Kidney (tissue), 14 donors: Measurements from ENCODE around the gene PRRT3. TPM values are rescaled to one million over a fixed set of nuclear protein-coding genes. Genes with fewer than 3 reads are reported as not detected.

ENCODE experiments used
- DNase-seq, 5 donors: peaks; one replicate each; pipeline ENCODE4 v3.0.0-alpha.2; 2013 to 2020
- FAIRE-seq: peaks from 2 replicates; lab custom pipeline; 2012; peaks lifted over from hg19 to GRCh38; lab: Jason Lieb, UNC
- H3K27ac ChIP-seq, 2 donors: one replicate each; pipeline ENCODE4 v1.7.0; 2013; ENCODE audit warnings: low read depth in 2 of 2, low read length in 2 of 2, inconsistent platforms in 1 of 2
- H3K27me3 ChIP-seq: one replicate; pipeline ENCODE4 v1.7.1; 2013; ENCODE audit warnings: low read length, inconsistent platforms; ENCODE audit not compliant: control insufficient read depth, insufficient read depth
- H3K36me3 ChIP-seq, 3 donors: one replicate each; pipeline versions ENCODE4 v1.7.0 to v1.7.1; 2013; ENCODE audit warnings: low read length in 3 of 3, control low read depth in 1 of 3, inconsistent platforms in 1 of 3; ENCODE audit not compliant: insufficient read depth in 3 of 3, control insufficient read depth in 2 of 3
- H3K4me1 ChIP-seq, 3 donors: one replicate each; pipeline versions ENCODE4 v1.7.0 to v1.7.1; 2013; ENCODE audit warnings: low read length in 3 of 3, inconsistent platforms in 1 of 3, low read depth in 1 of 3; ENCODE audit not compliant: control insufficient read depth in 2 of 3, insufficient read depth in 2 of 3
- H3K4me3 ChIP-seq, 3 donors: one replicate each; pipeline versions ENCODE4 v1.7.0 to v1.8.1; 2013; ENCODE audit warnings: low read length in 3 of 3, control low read depth in 1 of 3, inconsistent platforms in 1 of 3
- H3K9ac ChIP-seq, 3 donors: one replicate each; pipeline versions ENCODE4 v1.7.0 to v1.7.1; 2013; ENCODE audit warnings: low read length in 3 of 3, control low read depth in 1 of 3, inconsistent platforms in 1 of 3
- H3K9me3 ChIP-seq, 3 donors: one replicate each; pipeline versions ENCODE4 v1.7.0 to v1.7.1; 2013; ENCODE audit warnings: low read length in 3 of 3, control low read depth in 1 of 3, inconsistent platforms in 1 of 3; ENCODE audit not compliant: control insufficient read depth in 2 of 3, insufficient read depth in 1 of 3
- CTCF ChIP-seq: IDR thresholded peaks from 3 replicates; pipeline ENCODE4 v1.5.1; 2012; ENCODE audit warnings: mild to moderate bottlenecking, moderate library complexity, borderline replicate concordance; ENCODE audit not compliant: insufficient read depth; ENCODE audit errors: extremely low read depth
- intact Hi-C: fragments of 100-400 bp; cut with DNase I; formaldehyde crosslinking; loops from one replicate; pipeline ENCODE4 v1.11.1; 2022
- polyA plus RNA-seq: library from polyadenylated mRNA; stranded (reverse); fragments of 350-450 nt; fragmentation: Illumina TruSeq; extraction: RNeasy Lipid Tissue Mini Kit (QIAGEN cat#74804); gene quantifications from one replicate; pipeline ENCODE4 v1.2.3, GENCODE V29; 2014; ENCODE audit warnings: low read depth, low replicate concordance; ENCODE audit not compliant: insufficient read depth
- total RNA-seq: library from RNA; stranded (reverse); fragmentation: NEBNext Ultra II Directional; extraction: Animal tissue kit (Norgen Biotek cat#: 25700); gene quantifications from one replicate; pipeline ENCODE4 v1.2.1, GENCODE V29; 2021
- donor health status: control.
- donor health status: control.
- donor health status: control.
- donor health status: control.
- donor health status: control.
- donor health status: DM: yes; HTN: yes; CAD: no.
- donor health status: Normal renal cell carcinoma (clear cell type).

The PRRT3 gene
- total and polyA plus RNA-seq, 2 donors from 2014 or later = 3.6 to 3.9 TPM

GRCh38 chr3:9930804-9931418 lies 21.3 kb downstream of the PRRT3 start:
- no peak for TF ChIP-seq CTCF
- Histone ChIP-seq H3K27me3 (no peaks in the 10 kb centered on the region), H3K4me1 (peaks cover 0 to 12% (median 0%) of the 10 kb centered on the region in 3 donors), H3K4me3 (no peak overlapping the region), H3K9ac (no peak overlapping the region), H3K36me3 (no peaks in the 10 kb centered on the region), H3K9me3 (no peaks in the 10 kb centered on the region), H3K27ac (no peak overlapping the region)
- FAIRE-seq = no peak
- DNase-seq = no peak
- intact Hi-C loops = no loop called here

- no peak for FAIRE-seq
- H3K36me3 ChIP-seq = no peaks in the 10 kb centered on the region
- H3K27ac ChIP-seq = no peak overlapping the region
- peak in 1 of 5 donors; percentile 68 for DNase-seq
- H3K9me3 ChIP-seq = no peaks in the 10 kb centered on the region
- no peak overlapping the region for H3K4me3 ChIP-seq
- no peak for TF ChIP-seq CTCF
- no peaks in the 10 kb centered on the region for H3K27me3 ChIP-seq
- no peak overlapping the region for H3K9ac ChIP-seq
- no peaks in the 10 kb centered on the region for H3K4me1 ChIP-seq
- intact Hi-C loops = no loop called here
These were observed 24.1 kb downstream of the PRRT3 start for GRCh38 chr3:9928158-9928557.

GRCh38 chr3:9918261-9919038 lies 33.8 kb downstream of the PRRT3 start:
- TF ChIP-seq CTCF = no peak
- Histone ChIP-seq H3K4me3 (peak overlapping the region in 1 of 3 donors; percentile 5), H3K27ac (no peak overlapping the region), H3K4me1 (peaks cover 0 to 30% (median 0%) of the 10 kb centered on the region in 3 donors), H3K9me3 (no peaks in the 10 kb centered on the region), H3K9ac (no peak overlapping the region), H3K27me3 (no peaks in the 10 kb centered on the region), H3K36me3 (no peaks in the 10 kb centered on the region)
- FAIRE-seq (no peak), DNase-seq (peak in 1 of 5 donors; percentile 45)
- intact Hi-C loops = no loop called here
